ENCODE measurements around the gene OR5AC2.

The OR5AC2 gene

GRCh38 chr3:98086873-98087272 is at the start of gene OR5AC2:
TSS of gene OR5AC2 (plus strand) at chr3:98087173. CDS start at chr3:98087173, 0 bp downstream.
- DNase-seq (ENCODE audit: low read depth), result no peak
- no peak within 1 kb of the TSS for H3K4me3 ChIP-seq (ENCODE audit: low read length)
- TF ChIP-seq CTCF (IDR thresholded peaks at IDR 0.05; ENCODE audit: insufficient read depth, low read depth, low read length, missing control alignments), result no peak

GRCh38 chr3:98038286-98038685 is 48.7 kb upstream of the OR5AC2 start:
- no peak for DNase-seq (ENCODE audit: low read depth)
- no peak for TF ChIP-seq CTCF (IDR thresholded peaks at IDR 0.05; ENCODE audit: insufficient read depth, low read depth, low read length, missing control alignments)
- H3K4me3 ChIP-seq (ENCODE audit: low read length), result no peak overlapping the region

- DNase-seq (ENCODE audit: low read depth), result no peak
- no peak overlapping the region for H3K4me3 ChIP-seq (ENCODE audit: low read length)
- TF ChIP-seq CTCF (IDR thresholded peaks at IDR 0.05; ENCODE audit: insufficient read depth, low read depth, low read length, missing control alignments), result no peak
Measured at GRCh38 chr3:98038876-98039275, 48.1 kb upstream of the OR5AC2 start.

- peak; percentile 84 for TF ChIP-seq CTCF (IDR thresholded peaks at IDR 0.05; ENCODE audit: insufficient read depth, low read depth, low read length, missing control alignments)
- DNase-seq (ENCODE audit: low read depth), result peak; percentile 88
- H3K4me3 ChIP-seq (ENCODE audit: low read length), result peak overlapping the region; percentile 30
Measured at GRCh38 chr3:98039322-98040024, 47.5 kb upstream of the OR5AC2 start.

GRCh38 chr3:98041350-98041749 is 45.6 kb upstream of the OR5AC2 start:
- TF ChIP-seq CTCF (IDR thresholded peaks at IDR 0.05; ENCODE audit: insufficient read depth, low read depth, low read length, missing control alignments), result no peak

GRCh38 chr3:98048586-98048985 is 38.4 kb upstream of the OR5AC2 start:
- DNase-seq (ENCODE audit: low read depth), result no peak
- H3K4me3 ChIP-seq (ENCODE audit: low read length), result no peak overlapping the region
- TF ChIP-seq CTCF (IDR thresholded peaks at IDR 0.05; ENCODE audit: insufficient read depth, low read depth, low read length, missing control alignments), result no peak

More at GRCh38 chr3:98041350-98041749, 45.6 kb upstream of the OR5AC2 start:
- no peak for DNase-seq (ENCODE audit: low read depth)
- H3K4me3 ChIP-seq (ENCODE audit: low read length), result no peak overlapping the region

- no peak for TF ChIP-seq CTCF (IDR thresholded peaks at IDR 0.05; ENCODE audit: insufficient read depth, low read depth, low read length, missing control alignments)
- no peak overlapping the region for H3K4me3 ChIP-seq (ENCODE audit: low read length)
- no peak for DNase-seq (ENCODE audit: low read depth)
Measured at GRCh38 chr3:98049271-98049670, 37.7 kb upstream of the OR5AC2 start.
